ENCODE measurements around the gene NCAM2.

GRCh38 chr21:20999659-21000058 lies 1.4 kb downstream of the NCAM2 start:
- TF ChIP-seq POLR2AphosphoS5 (IDR thresholded peaks at IDR 0.05) (no peak), CTCF (IDR thresholded peaks at IDR 0.05) (peak; percentile 57 to 78 (median 59))

All from esophagus muscularis mucosa (tissue), 3 donors.